Liver (tissue), 9 donors: ENCODE results near the gene SAMD1. TPM values are rescaled to one million over a fixed set of nuclear protein-coding genes. Genes with fewer than 3 reads are reported as not detected.
A peak's percentile ranks its signal among the peaks of the same experiment; 100 is the strongest.

Experiments
- DNase-seq: peaks from one replicate; pipeline ENCODE4 v3.0.0-alpha.2; 2017; ENCODE audit warnings: low spot score
- H3K27ac ChIP-seq, 2 donors: one replicate each; pipeline ENCODE4 v1.7.0; 2013; ENCODE audit warnings: inconsistent platforms in 2 of 2, low read length in 2 of 2, control low read depth in 1 of 2, low read depth in 1 of 2, mild to moderate bottlenecking in 1 of 2
- H3K27me3 ChIP-seq, 4 donors: one replicate each; pipeline versions ENCODE4 v1.6.1 to v1.7.0; 2013; ENCODE audit warnings: low read length in 3 of 4, inconsistent platforms in 1 of 4, mild to moderate bottlenecking in 1 of 4, moderate library complexity in 1 of 4; ENCODE audit not compliant: control insufficient read depth in 4 of 4, insufficient read depth in 4 of 4
- H3K36me3 ChIP-seq, 4 donors: one replicate each; pipeline versions ENCODE4 v1.6.1 to v1.7.0; 2013; ENCODE audit warnings: low read length in 3 of 4, mild to moderate bottlenecking in 3 of 4, low read depth in 1 of 4, moderate library complexity in 1 of 4; ENCODE audit not compliant: control insufficient read depth in 4 of 4, insufficient read depth in 3 of 4
- H3K4me1 ChIP-seq, 4 donors: one replicate each; pipeline versions ENCODE4 v1.6.1 to v1.7.0; 2013; ENCODE audit warnings: low read length in 3 of 4, mild to moderate bottlenecking in 3 of 4, moderate library complexity in 1 of 4; ENCODE audit not compliant: control insufficient read depth in 4 of 4, insufficient read depth in 4 of 4
- H3K4me3 ChIP-seq, 3 donors: one replicate each; pipeline versions ENCODE4 v1.6.1 to v1.7.0; 2013; ENCODE audit warnings: low read length in 3 of 3, control low read depth in 1 of 3, low read depth in 1 of 3, mild to moderate bottlenecking in 1 of 3
- H3K9ac ChIP-seq, 2 donors: one replicate each; pipeline ENCODE4 v1.7.0; 2013; ENCODE audit warnings: low read length in 2 of 2, mild to moderate bottlenecking in 2 of 2, moderate library complexity in 2 of 2, control low read depth in 1 of 2, low read depth in 1 of 2
- H3K9me3 ChIP-seq, 4 donors: one replicate each; pipeline versions ENCODE4 v1.6.1 to v1.7.0; 2013; ENCODE audit warnings: low read length in 3 of 4; ENCODE audit not compliant: control insufficient read depth in 4 of 4
- ATF3 ChIP-seq: IDR thresholded peaks from 2 replicates; pipeline ENCODE4 v1.6.1; 2016; ENCODE audit warnings: antibody characterized with exemption
- CTCF ChIP-seq: fragments of 150-350 bp; IDR thresholded peaks from 2 replicates; pipeline ENCODE4 v1.5.1; 2017; ENCODE audit warnings: improper control_type of control experiment, low read depth, low read length; ENCODE audit not compliant: missing input control
- EGR1 ChIP-seq, 2 donors: IDR thresholded peaks; 2 replicates each; pipeline ENCODE4 v1.6.1; 2016 to 2018; ENCODE audit warnings: antibody characterized with exemption in 2 of 2, low read depth in 2 of 2
- FOXA1 ChIP-seq: IDR thresholded peaks from 2 replicates; pipeline ENCODE4 v1.6.1; 2016; ENCODE audit warnings: antibody characterized with exemption
- FOXA2 ChIP-seq: IDR thresholded peaks from 2 replicates; pipeline ENCODE4 v1.6.1; 2016; ENCODE audit warnings: antibody characterized with exemption
- GABPA ChIP-seq, 2 donors: IDR thresholded peaks in 1 of 2; conservative IDR thresholded peaks in 1 of 2; 2 replicates each; pipeline ENCODE4 v1.6.1; 2016; ENCODE audit warnings: antibody characterized with exemption in 2 of 2, mild to moderate bottlenecking in 1 of 2, moderate library complexity in 1 of 2
- HNF4A ChIP-seq, 2 donors: conservative IDR thresholded peaks; 2 replicates each; pipeline ENCODE4 v1.6.1; 2016; ENCODE audit warnings: antibody characterized with exemption in 2 of 2, mild to moderate bottlenecking in 2 of 2
- HNF4G ChIP-seq: IDR thresholded peaks from 2 replicates; pipeline ENCODE4 v1.6.1; 2016; ENCODE audit warnings: antibody characterized with exemption
- JUND ChIP-seq, 2 donors: IDR thresholded peaks; 2 replicates each; pipeline ENCODE4 v1.6.1; 2016; ENCODE audit warnings: antibody characterized with exemption in 2 of 2
- NR2F2 ChIP-seq: IDR thresholded peaks from 2 replicates; pipeline ENCODE4 v1.6.1; 2016; ENCODE audit warnings: antibody characterized with exemption
- RAD21 ChIP-seq, 2 donors: IDR thresholded peaks; 2 replicates each; pipeline ENCODE4 v1.6.1; 2016; ENCODE audit warnings: antibody characterized with exemption in 2 of 2, mild to moderate bottlenecking in 2 of 2
- REST ChIP-seq: IDR thresholded peaks from 2 replicates; pipeline ENCODE4 v1.6.1; 2016; ENCODE audit warnings: antibody characterized with exemption, mild to moderate bottlenecking
- RXRA ChIP-seq, 2 donors: IDR thresholded peaks; 2 replicates each; pipeline ENCODE4 v1.6.1; 2017 to 2018; ENCODE audit warnings: antibody characterized with exemption in 2 of 2, mild to moderate bottlenecking in 1 of 2
- SP1 ChIP-seq: IDR thresholded peaks from 2 replicates; pipeline ENCODE4 v1.6.1; 2018; ENCODE audit warnings: antibody characterized with exemption, mild to moderate bottlenecking
- TAF1 ChIP-seq: conservative IDR thresholded peaks from 2 replicates; pipeline ENCODE4 v1.6.1; 2016; ENCODE audit warnings: antibody characterized with exemption, mild to moderate bottlenecking
- YY1 ChIP-seq: IDR thresholded peaks from 2 replicates; pipeline ENCODE4 v1.6.1; 2016; ENCODE audit warnings: antibody characterized with exemption, mild to moderate bottlenecking
- WGBS: extraction: QIAGEN DNeasy Blood & Tissue Kit; methylation state at CpG from one replicate; pipeline ENCODE4 v1.1.7; 2013; 5-methylcytosine and 5-hydroxymethylcytosine counted together
- polyA plus RNA-seq, 2 donors: library from polyadenylated mRNA; stranded (reverse) in 1 of 2; unstranded in 1 of 2; fragments of 200-250 nt in 1 of 2; fragments of >200 nt in 1 of 2; fragmentation: Nextera tagmentation in 1 of 2; extraction: Ambion mirVana in 1 of 2; gene quantifications; one replicate each; pipeline versions ENCODE4 v1.2.1 to v1.2.3, GENCODE V29; 2013 to 2015
- total RNA-seq, 2 donors: library from RNA; depleted of rRNA; stranded (reverse); fragments of >200 nt; gene quantifications; one replicate each; pipeline ENCODE4 v1.2.3, GENCODE V29; 2014
- TF ChIP-seq, protein P1 (sequence below): IDR thresholded peaks from 2 replicates; pipeline ENCODE4 v1.6.1; 2016; ENCODE audit warnings: antibody characterized with exemption
- TF ChIP-seq, protein P2 (sequence below): IDR thresholded peaks from 2 replicates; pipeline ENCODE4 v1.6.1; 2016; ENCODE audit warnings: antibody characterized with exemption
- donor health status: healthy.
- donor health status: healthy.
- donor health status: healthy.
- donor health status: healthy.
- donor health status: healthy.

SAMD1 gene
- total and polyA plus RNA-seq, 4 donors: 2.1 to 33.0 (median 9.0) TPM

- H3K4me1 ChIP-seq: peaks cover 13 to 67% (median 58%) of the 10 kb centered on the region in 4 donors
- peak overlapping the region; percentile 23 to 66 for H3K27ac ChIP-seq
These were observed 26.0 kb upstream of the SAMD1 start for GRCh38 chr19:14116525-14116917.

More at GRCh38 chr19:14116525-14116917, 26.0 kb upstream of the SAMD1 start:
- Histone ChIP-seq H3K4me3 (peak overlapping the region in 2 of 3 donors; percentile 88 to 90), H3K9me3 (no peaks in the 10 kb centered on the region), H3K36me3 (no peaks in the 10 kb centered on the region), H3K9ac (peak overlapping the region in 1 of 2 donors; percentile 53), H3K27me3 (no peaks in the 10 kb centered on the region)
- WGBS: 16% methylated on average over 6 of the region's 6 CpGs
- TF ChIP-seq FOXA1 (no peak), ATF3 (no peak), TAF1 (no peak), HNF4G (no peak), RAD21 (IDR thresholded peaks at IDR 0.05) (no peak), EGR1 (IDR thresholded peaks at IDR 0.05; ENCODE audit: low read depth in 2 of 2) (no peak), CTCF (no peak), RXRA (IDR thresholded peaks at IDR 0.05) (no peak), SP1 (no peak), HNF4A (conservative IDR thresholded peaks at IDR 0.05) (no peak), YY1 (no peak), REST (no peak), NR2F2 (no peak), GABPA (IDR thresholded peaks at IDR 0.05 in 1 of 2, conservative IDR thresholded peaks at IDR 0.05 in 1 of 2) (no peak), JUND (IDR thresholded peaks at IDR 0.05) (no peak), FOXA2 (no peak)
- TF ChIP-seq, protein P1, sequence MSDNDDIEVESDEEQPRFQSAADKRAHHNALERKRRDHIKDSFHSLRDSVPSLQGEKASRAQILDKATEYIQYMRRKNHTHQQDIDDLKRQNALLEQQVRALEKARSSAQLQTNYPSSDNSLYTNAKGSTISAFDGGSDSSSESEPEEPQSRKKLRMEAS: no peak
- TF ChIP-seq, protein P2, sequence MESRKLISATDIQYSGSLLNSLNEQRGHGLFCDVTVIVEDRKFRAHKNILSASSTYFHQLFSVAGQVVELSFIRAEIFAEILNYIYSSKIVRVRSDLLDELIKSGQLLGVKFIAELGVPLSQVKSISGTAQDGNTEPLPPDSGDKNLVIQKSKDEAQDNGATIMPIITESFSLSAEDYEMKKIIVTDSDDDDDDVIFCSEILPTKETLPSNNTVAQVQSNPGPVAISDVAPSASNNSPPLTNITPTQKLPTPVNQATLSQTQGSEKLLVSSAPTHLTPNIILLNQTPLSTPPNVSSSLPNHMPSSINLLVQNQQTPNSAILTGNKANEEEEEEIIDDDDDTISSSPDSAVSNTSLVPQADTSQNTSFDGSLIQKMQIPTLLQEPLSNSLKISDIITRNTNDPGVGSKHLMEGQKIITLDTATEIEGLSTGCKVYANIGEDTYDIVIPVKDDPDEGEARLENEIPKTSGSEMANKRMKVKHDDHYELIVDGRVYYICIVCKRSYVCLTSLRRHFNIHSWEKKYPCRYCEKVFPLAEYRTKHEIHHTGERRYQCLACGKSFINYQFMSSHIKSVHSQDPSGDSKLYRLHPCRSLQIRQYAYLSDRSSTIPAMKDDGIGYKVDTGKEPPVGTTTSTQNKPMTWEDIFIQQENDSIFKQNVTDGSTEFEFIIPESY: no peak
- DNase-seq: no peak
